ENCODE data around the gene TUSC1.

The TUSC1 gene

GRCh38 chr9:25629231-25629630, 49.0 kb downstream of the TUSC1 start:
- no peak overlapping the region for H3K27ac ChIP-seq
- DNase-seq (ENCODE audit: low read depth, low spot score) = no peak
